HG02852 (cell line): ENCODE measurements around the gene FBXL4.

Source experiments
- ATAC-seq: cut with Tn5 transposase; IDR thresholded peaks from one replicate; pipeline ENCODE4 v1.9.1; 2021; ENCODE audit warnings: mild to moderate bottlenecking, moderate library complexity; ENCODE audit not compliant: unreplicated experiment

The FBXL4 gene

DNA sequence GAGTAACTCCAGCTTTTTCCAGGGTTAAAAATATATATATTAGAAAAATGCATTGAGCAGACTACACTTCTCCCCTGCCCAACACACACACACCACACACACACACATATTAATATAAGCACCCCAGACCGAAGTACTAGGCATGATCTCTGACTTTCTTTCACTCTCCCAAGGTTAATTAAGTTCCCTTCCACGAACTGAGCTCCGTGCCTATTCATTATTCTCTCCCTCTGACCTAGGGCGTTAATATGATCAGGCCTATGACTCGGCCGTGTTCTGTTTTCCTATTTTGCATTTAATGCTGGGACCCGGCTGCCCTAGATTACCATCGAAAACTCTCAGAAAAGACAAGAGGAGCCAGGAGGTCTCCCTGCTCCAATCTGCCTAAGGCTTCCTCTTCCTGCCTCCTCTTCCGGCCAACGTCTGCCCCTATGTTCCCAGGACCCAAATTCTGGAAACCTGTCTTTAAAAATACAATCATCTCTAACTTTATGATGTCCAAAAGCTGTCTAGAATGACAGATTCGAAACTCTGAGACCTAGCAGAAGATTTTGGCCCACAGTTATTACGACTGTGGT lies 119.4 kb downstream of the FBXL4 start:
- no peak for ATAC-seq

DNA sequence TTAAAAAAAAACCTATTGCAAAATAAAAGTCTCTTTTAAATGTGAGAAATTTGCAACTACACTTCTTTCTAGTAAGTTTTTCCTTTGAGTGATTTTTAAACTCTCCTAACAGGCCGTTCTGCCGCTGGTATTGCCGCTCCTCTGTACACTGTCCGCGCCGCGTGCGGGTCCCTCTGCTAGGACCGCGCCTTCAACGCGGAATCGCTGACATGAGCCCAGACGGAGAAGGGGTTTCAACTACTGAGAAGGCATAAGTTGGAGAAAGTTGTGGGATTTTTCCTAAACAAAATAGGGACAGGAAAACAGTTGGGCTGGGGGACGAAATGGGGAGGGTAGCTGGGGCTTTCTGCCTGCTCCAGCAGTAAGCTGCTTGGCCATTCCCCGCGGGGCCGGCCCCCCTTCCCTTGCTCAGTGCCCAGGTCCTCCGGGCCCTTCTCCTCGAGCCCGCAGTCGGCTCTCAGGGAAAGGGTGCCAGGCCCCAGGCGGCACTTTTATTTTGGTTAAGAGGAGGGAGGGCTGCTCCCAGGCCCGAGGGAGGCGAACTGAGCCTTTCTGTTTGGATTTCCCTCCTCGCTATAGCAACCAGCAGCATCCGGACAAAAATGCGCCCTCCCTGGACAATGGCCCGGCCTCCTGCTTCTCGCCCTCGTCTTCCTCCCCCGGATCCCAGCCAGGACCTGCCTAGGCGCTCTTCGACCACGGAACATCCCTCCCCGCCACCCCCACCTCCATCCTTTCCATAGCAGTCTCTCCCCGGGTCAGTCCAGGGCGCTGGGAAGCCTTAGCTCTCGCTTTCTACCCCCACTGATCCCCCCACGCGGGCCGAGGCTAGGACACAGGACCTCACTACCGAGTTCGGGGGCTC lies 120.2 kb downstream of the FBXL4 start:
- no peak for ATAC-seq

GRCh38 chr6:98825600-98826230 lies 122.0 kb downstream of the FBXL4 start:
- no peak for ATAC-seq

DNA sequence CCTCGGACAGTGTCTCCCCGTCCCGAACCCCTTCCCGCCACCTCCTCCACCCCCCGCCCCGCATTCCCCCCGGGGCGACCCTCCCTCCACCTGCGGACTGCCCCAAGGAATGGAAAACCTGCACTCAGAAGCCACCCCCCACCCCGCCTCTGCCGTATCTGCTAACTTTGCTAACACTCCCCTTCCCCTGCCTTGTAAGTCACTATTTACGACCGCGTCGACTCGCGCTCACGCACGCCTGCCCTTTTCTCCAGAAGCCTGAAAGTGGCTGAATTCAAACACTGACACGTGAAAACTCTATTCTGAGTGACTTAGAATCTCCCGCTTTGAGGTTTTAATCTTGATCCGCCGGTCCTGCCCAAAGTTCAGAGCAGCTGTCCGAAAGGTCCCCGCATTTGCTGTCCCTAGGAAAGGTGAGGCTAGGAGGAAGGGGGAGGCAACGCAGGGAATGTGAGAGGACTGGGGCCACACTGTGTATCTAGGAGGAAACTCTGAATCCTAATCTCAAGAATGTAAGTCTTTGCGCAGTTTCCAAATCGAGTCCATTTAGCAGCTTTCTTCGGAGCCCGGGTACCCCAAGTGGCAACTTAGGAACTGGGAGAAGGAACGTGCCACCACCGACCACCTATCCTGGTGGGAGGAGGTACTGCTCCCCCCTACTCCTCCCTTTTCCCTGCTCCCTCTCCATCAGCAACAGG lies 122.7 kb downstream of the FBXL4 start:
- no peak for ATAC-seq

- ATAC-seq: no peak
Measured at GRCh38 chr6:98824162-98824901, 123.4 kb downstream of the FBXL4 start.

DNA sequence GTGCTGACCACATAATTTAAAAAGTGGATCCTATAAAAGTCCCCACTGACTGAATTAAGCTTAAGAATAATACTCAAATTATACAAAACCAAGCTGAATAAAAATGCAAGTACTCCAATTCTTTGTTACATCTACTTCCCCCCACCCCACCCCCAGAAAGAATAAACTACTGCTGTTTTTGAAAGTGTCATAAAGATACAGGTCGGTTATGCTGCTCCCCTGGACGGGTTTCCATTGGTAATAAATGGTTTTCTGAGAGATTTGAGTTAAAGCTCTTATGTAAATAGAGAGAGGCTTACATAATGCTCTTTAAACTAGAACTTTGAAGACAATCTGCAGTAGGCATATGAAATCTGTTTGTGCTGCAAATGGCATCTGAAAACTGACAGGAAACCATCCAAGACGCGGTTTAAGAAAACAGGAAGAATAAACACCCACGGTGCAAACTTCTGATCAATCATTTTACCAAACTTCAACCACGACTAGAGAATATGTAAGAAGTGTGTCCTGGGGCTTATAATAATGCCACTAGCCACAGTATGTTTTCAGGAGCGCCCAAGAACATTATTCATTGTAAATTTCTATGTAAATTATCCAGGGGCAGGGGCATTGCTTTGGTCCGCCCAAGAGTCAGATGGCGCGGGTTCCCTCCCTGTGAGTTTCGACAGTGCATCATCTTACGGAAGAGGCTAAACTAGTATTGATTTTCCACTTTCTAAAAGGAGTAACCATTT lies 124.2 kb downstream of the FBXL4 start:
- no peak for ATAC-seq

GRCh38 chr6:98821756-98822405 lies 125.9 kb downstream of the FBXL4 start:
- ATAC-seq: no peak
